ENCODE measurements around the gene AGPAT2.

AGPAT2 gene

GRCh38 chr9:136659861-136660784 lies 27.1 kb downstream of the AGPAT2 start:
- DNase-seq: no peak

GRCh38 chr9:136658849-136659535 lies 28.3 kb downstream of the AGPAT2 start:
- no peak for DNase-seq

- DNase-seq: no peak
These were observed 29.0 kb downstream of the AGPAT2 start for GRCh38 chr9:136657974-136658848.

GRCh38 chr9:136656795-136657611 lies 30.3 kb downstream of the AGPAT2 start:
- DNase-seq: no peak

GRCh38 chr9:136656183-136656738 lies 31.0 kb downstream of the AGPAT2 start:
- no peak for DNase-seq

GRCh38 chr9:136655536-136656182 lies 31.6 kb downstream of the AGPAT2 start:
- no peak for DNase-seq

- DNase-seq: no peak
These were observed 32.3 kb downstream of the AGPAT2 start for GRCh38 chr9:136654820-136655535.

GRCh38 chr9:136653323-136654079 lies 33.8 kb downstream of the AGPAT2 start:
- DNase-seq: no peak

GRCh38 chr9:136651860-136652259 lies 35.4 kb downstream of the AGPAT2 start:
- no peak for DNase-seq

- no peak for DNase-seq
These were observed 36.6 kb downstream of the AGPAT2 start for GRCh38 chr9:136650648-136651047.

- DNase-seq: no peak
These were observed 37.2 kb downstream of the AGPAT2 start for GRCh38 chr9:136650021-136650420.

- no peak for DNase-seq
These were observed 38.5 kb downstream of the AGPAT2 start for GRCh38 chr9:136648751-136649150.

- no peak for DNase-seq
These were observed 40.2 kb downstream of the AGPAT2 start for GRCh38 chr9:136646827-136647711.

GRCh38 chr9:136645903-136646754 lies 41.1 kb downstream of the AGPAT2 start:
- DNase-seq: no peak

GRCh38 chr9:136645352-136645902 lies 41.8 kb downstream of the AGPAT2 start:
- DNase-seq: no peak

- DNase-seq: no peak
These were observed 42.5 kb downstream of the AGPAT2 start for GRCh38 chr9:136644593-136645351.

GRCh38 chr9:136644343-136644592 lies 43.0 kb downstream of the AGPAT2 start:
- peak; percentile 57 for DNase-seq
